HEK293 (cell line): ENCODE results near the gene ESRRA.

Source experiments
- ELK4 ChIP-seq: IDR thresholded peaks from 2 replicates; pipeline ENCODE4 v1.6.1; 2011; ENCODE audit warnings: mild to moderate bottlenecking, low read depth, low read length, borderline replicate concordance
- FEZF1 ChIP-seq: fragments of 450-650 bp; formaldehyde crosslinking; IDR thresholded peaks from 2 replicates; pipeline ENCODE4 v1.5.1; 2016; ENCODE audit warnings: missing biosample characterization, missing genetic modification characterization
- GFI1B ChIP-seq: fragments of 450-650 bp; formaldehyde crosslinking; IDR thresholded peaks from 2 replicates; pipeline ENCODE4 v1.5.1; 2016; ENCODE audit warnings: missing biosample characterization, missing genetic modification characterization
- HOXD13 ChIP-seq: sonication (generic); formaldehyde crosslinking; IDR thresholded peaks from 2 replicates; pipeline ENCODE4 v1.8.0; 2022; ENCODE audit warnings: missing genetic modification reagents, borderline replicate concordance
- IKZF3 ChIP-seq: fragments of 450-650 bp; IDR thresholded peaks from 2 replicates; pipeline ENCODE4 v1.5.0; 2018; ENCODE audit warnings: missing biosample characterization, mild to moderate bottlenecking, missing genetic modification characterization, moderate library complexity
- KLF16 ChIP-seq: fragments of 450-650 bp; formaldehyde crosslinking; IDR thresholded peaks from 2 replicates; pipeline ENCODE4 v1.5.1; 2017; ENCODE audit warnings: missing biosample characterization, missing genetic modification characterization
- MYNN ChIP-seq: fragments of 450-650 bp; formaldehyde crosslinking; IDR thresholded peaks from 2 replicates; pipeline ENCODE4 v1.5.1; 2016; ENCODE audit warnings: missing biosample characterization, missing genetic modification characterization, borderline replicate concordance
- PBX3 ChIP-seq: sonication (generic); formaldehyde crosslinking; IDR thresholded peaks from 2 replicates; pipeline ENCODE4 v1.8.1; 2022; ENCODE audit warnings: mild to moderate bottlenecking, moderate library complexity, missing genetic modification reagents
- PRDM6 ChIP-seq: fragments of 450-650 bp; formaldehyde crosslinking; IDR thresholded peaks from 2 replicates; pipeline ENCODE4 v1.5.1; 2017; ENCODE audit warnings: missing biosample characterization, missing genetic modification characterization
- SALL2 ChIP-seq: fragments of 450-650 bp; formaldehyde crosslinking; IDR thresholded peaks from 2 replicates; pipeline ENCODE4 v1.5.0; 2017; ENCODE audit warnings: missing biosample characterization, mild to moderate bottlenecking, missing genetic modification characterization, borderline replicate concordance
- SCRT2 ChIP-seq: fragments of 450-650 bp; formaldehyde crosslinking; IDR thresholded peaks from 2 replicates; pipeline ENCODE4 v1.5.1; 2016; ENCODE audit warnings: missing biosample characterization, missing genetic modification characterization
- ZBTB6 ChIP-seq: fragments of 450-650 bp; formaldehyde crosslinking; IDR thresholded peaks from 2 replicates; pipeline ENCODE4 v1.5.1; 2017; ENCODE audit warnings: missing biosample characterization, missing genetic modification characterization
- ZFP37 ChIP-seq: fragments of 450-650 bp; formaldehyde crosslinking; IDR thresholded peaks from 2 replicates; pipeline ENCODE4 v1.5.1; 2016; ENCODE audit warnings: missing biosample characterization, missing genetic modification characterization
- ZNF10 ChIP-seq: fragments of 450-650 bp; formaldehyde crosslinking; IDR thresholded peaks from 2 replicates; pipeline ENCODE4 v1.5.1; 2017; ENCODE audit warnings: missing biosample characterization, missing genetic modification characterization
- ZNF114 ChIP-seq: fragments of 450-650 bp; formaldehyde crosslinking; IDR thresholded peaks from 2 replicates; pipeline ENCODE4 v1.5.0; 2017; ENCODE audit warnings: missing biosample characterization, missing genetic modification characterization
- ZNF19 ChIP-seq: fragments of 450-650 bp; formaldehyde crosslinking; IDR thresholded peaks from 2 replicates; pipeline ENCODE4; 2016; ENCODE audit warnings: missing biosample characterization, missing genetic modification characterization, low read depth
- ZNF248 ChIP-seq: fragments of 450-650 bp; formaldehyde crosslinking; IDR thresholded peaks from 2 replicates; pipeline ENCODE4 v1.5.1; 2017; ENCODE audit warnings: missing biosample characterization, missing genetic modification characterization
- ZNF292 ChIP-seq: fragments of 450-650 bp; formaldehyde crosslinking; IDR thresholded peaks from 2 replicates; pipeline ENCODE4 v1.5.1; 2016; ENCODE audit warnings: low read depth, missing biosample characterization, missing genetic modification characterization, borderline replicate concordance
- ZNF391 ChIP-seq: fragments of 450-650 bp; formaldehyde crosslinking; IDR thresholded peaks from 2 replicates; pipeline ENCODE4 v1.5.1; 2016; ENCODE audit warnings: low read depth, missing biosample characterization, missing genetic modification characterization, borderline replicate concordance
- ZNF394 ChIP-seq: fragments of 450-650 bp; formaldehyde crosslinking; IDR thresholded peaks from 2 replicates; pipeline ENCODE4 v1.5.1; 2016; ENCODE audit warnings: missing biosample characterization, missing genetic modification characterization, mild to moderate bottlenecking, moderate library complexity, borderline replicate concordance
- ZNF514 ChIP-seq: fragments of 450-650 bp; formaldehyde crosslinking; IDR thresholded peaks from 2 replicates; pipeline ENCODE4 v1.5.1; 2016; ENCODE audit warnings: missing biosample characterization, missing genetic modification characterization
- ZNF548 ChIP-seq: fragments of 450-650 bp; formaldehyde crosslinking; IDR thresholded peaks from 2 replicates; pipeline ENCODE4 v1.5.1; 2016; ENCODE audit warnings: missing biosample characterization, missing genetic modification characterization
- ZNF580 ChIP-seq: fragments of 450-650 bp; formaldehyde crosslinking; IDR thresholded peaks from 2 replicates; pipeline ENCODE4 v1.5.1; 2016; ENCODE audit warnings: missing biosample characterization, missing genetic modification characterization
- ZNF626 ChIP-seq: fragments of 450-650 bp; sonication (Bioruptor Pico); formaldehyde crosslinking; IDR thresholded peaks from 2 replicates; pipeline ENCODE4 v1.5.1; 2018; ENCODE audit warnings: missing biosample characterization, missing genetic modification characterization, inconsistent platforms
- ZNF639 ChIP-seq: fragments of 450-650 bp; formaldehyde crosslinking; IDR thresholded peaks from 2 replicates; pipeline ENCODE4 v1.5.1; 2016; ENCODE audit warnings: missing biosample characterization, missing genetic modification characterization
- ZNF658 ChIP-seq: fragments of 450-650 bp; formaldehyde crosslinking; IDR thresholded peaks from 2 replicates; pipeline ENCODE4; 2016; ENCODE audit warnings: missing biosample characterization, missing genetic modification characterization
- ZNF670 ChIP-seq: fragments of 450-650 bp; formaldehyde crosslinking; IDR thresholded peaks from 2 replicates; pipeline ENCODE4 v1.5.1; 2016; ENCODE audit warnings: missing biosample characterization, missing genetic modification characterization, low read depth
- ZNF704 ChIP-seq: fragments of 450-650 bp; formaldehyde crosslinking; IDR thresholded peaks from 2 replicates; pipeline ENCODE4 v1.5.1; 2016; ENCODE audit warnings: missing biosample characterization, missing genetic modification characterization
- ZNF747 ChIP-seq: fragments of 450-650 bp; formaldehyde crosslinking; IDR thresholded peaks from 2 replicates; pipeline ENCODE4 v1.5.1; 2016; ENCODE audit warnings: missing biosample characterization, missing genetic modification characterization
- ZNF785 ChIP-seq: fragments of 450-650 bp; formaldehyde crosslinking; IDR thresholded peaks from 2 replicates; pipeline ENCODE4 v1.5.1; 2016; ENCODE audit warnings: missing biosample characterization, missing genetic modification characterization

Gene ESRRA

GRCh38 chr11:64317961-64318765 is 12.8 kb downstream of the ESRRA start, which contains the start of gene PRDX5 (continued):
- TF ChIP-seq ZNF670 (tag by site-specific recombination) (no peak), SCRT2 (tag by site-specific recombination) (no peak), ZNF391 (tag by site-specific recombination) (no peak), ZNF114 (tag by site-specific recombination) (no peak), ZNF639 (tag by site-specific recombination) (0 out of 2 replicates have a peak, but pooled peaks have one; percentile 46), ZNF514 (tag by site-specific recombination) (no peak), ZNF785 (no peak), ELK4 (no peak), ZNF248 (no peak), ZNF19 (no peak), GFI1B (tag by site-specific recombination) (0 out of 2 replicates have a peak, but pooled peaks have one; percentile 16), PRDM6 (tag by site-specific recombination) (no peak), ZNF394 (tag by site-specific recombination) (no peak), ZNF747 (tag by site-specific recombination) (no peak), ZNF658 (tag by site-specific recombination) (no peak), ZNF704 (no peak), ZNF580 (tag by site-specific recombination) (no peak), FEZF1 (tag by site-specific recombination) (no peak), HOXD13 (CRISPR knock-in tag) (no peak), KLF16 (peak; percentile 57), IKZF3 (no peak), SALL2 (tag by site-specific recombination) (no peak), PBX3 (CRISPR knock-in tag) (peak; percentile 78), ZNF292 (tag by site-specific recombination) (no peak), ZBTB6 (tag by site-specific recombination) (no peak), ZFP37 (tag by site-specific recombination) (peak; percentile 37; the same call in 1 of the 2 replicates), ZNF548 (tag by site-specific recombination) (no peak), ZNF626 (tag by site-specific recombination) (no peak), MYNN (tag by site-specific recombination) (no peak), ZNF10 (tag by site-specific recombination) (no peak)
